Neural progenitor cell (in vitro differentiated cells): ENCODE measurements around the gene SSBP3. TPM values are rescaled to one million over a fixed set of nuclear protein-coding genes. Genes with fewer than 3 reads are reported as not detected.

Experiments used
- DNase-seq: peaks from one replicate; pipeline ENCODE4 v3.0.0-alpha.2; 2016; ENCODE audit warnings: low spot score
- H2AFZ ChIP-seq: fragments of 200-600 bp; sonication (generic); replicated peaks from 2 replicates; pipeline ENCODE4 v1.6.1; 2016; ENCODE audit warnings: antibody characterized with exemption
- H3F3A ChIP-seq: fragments of 200-600 bp; sonication (generic); 2 replicates; pipeline ENCODE4 v1.6.1; 2016; ENCODE audit warnings: antibody characterized with exemption, low read depth
- H3K27ac ChIP-seq: fragments of 200-600 bp; sonication (generic); 2 replicates; pipeline ENCODE4 v1.5.1; 2016; ENCODE audit warnings: mild to moderate bottlenecking
- H3K27me3 ChIP-seq: fragments of 200-600 bp; sonication (generic); 2 replicates; pipeline ENCODE4 v1.6.1; 2016; ENCODE audit warnings: mild to moderate bottlenecking, moderate library complexity
- H3K36me3 ChIP-seq: fragments of 200-600 bp; sonication (generic); 2 replicates; pipeline ENCODE4 v1.5.1; 2016
- H3K4me1 ChIP-seq: fragments of 200-600 bp; sonication (generic); 2 replicates; pipeline ENCODE4 v1.6.1; 2016; ENCODE audit warnings: mixed run types
- H3K4me2 ChIP-seq: fragments of 200-600 bp; sonication (generic); 2 replicates; pipeline ENCODE4 v1.6.1; 2016
- H3K4me3 ChIP-seq: fragments of 200-600 bp; sonication (generic); 2 replicates; pipeline ENCODE4 v1.5.1; 2016
- H3K79me2 ChIP-seq: fragments of 200-600 bp; sonication (generic); 2 replicates; pipeline ENCODE4 v1.6.1; 2016; ENCODE audit warnings: low read depth
- H3K9ac ChIP-seq: fragments of 200-600 bp; sonication (generic); 2 replicates; pipeline ENCODE4 v1.6.1; 2016
- H3K9me3 ChIP-seq: fragments of 200-600 bp; sonication (generic); 2 replicates; pipeline ENCODE4 v1.5.1; 2016; ENCODE audit warnings: low read depth
- H4K20me1 ChIP-seq: fragments of 200-600 bp; sonication (generic); 2 replicates; pipeline ENCODE4 v1.6.1; 2016; ENCODE audit warnings: low read depth
- H3K27ac Mint-ChIP-seq: 3 replicates; pipeline ENCODE4 v1.8.0; 2021; ENCODE audit warnings: mixed read lengths
- H3K27me3 Mint-ChIP-seq: 2 replicates; pipeline ENCODE4 v1.8.0; 2022; ENCODE audit warnings: low read depth, mild to moderate bottlenecking, inconsistent platforms, moderate library complexity, mixed read lengths; ENCODE audit not compliant: insufficient read depth
- H3K36me3 Mint-ChIP-seq: 3 replicates; pipeline ENCODE4 v1.8.0; 2021; ENCODE audit warnings: mixed read lengths
- H3K4me1 Mint-ChIP-seq: 3 replicates; pipeline ENCODE4 v1.8.0; 2021; ENCODE audit warnings: mixed read lengths
- H3K4me3 Mint-ChIP-seq: 3 replicates; pipeline ENCODE4 v1.8.0; 2021; ENCODE audit warnings: mild to moderate bottlenecking, moderate library complexity, mixed read lengths
- H3K9me3 Mint-ChIP-seq: 3 replicates; pipeline ENCODE4 v1.8.0; 2020; ENCODE audit warnings: mixed read lengths
- EZH2 ChIP-seq: fragments of 200-600 bp; sonication (generic); IDR thresholded peaks from 2 replicates; pipeline ENCODE4 v1.6.1; 2017; ENCODE audit warnings: antibody characterized with exemption, mild to moderate bottlenecking, moderate library complexity
- EZH2phosphoT487 ChIP-seq: fragments of 200-600 bp; sonication (generic); IDR thresholded peaks from 2 replicates; pipeline ENCODE4 v1.6.1; 2017; ENCODE audit warnings: antibody characterized with exemption
- total RNA-seq: library from RNA; depleted of rRNA; stranded (reverse); fragments of >200 nt; gene quantifications from 2 replicates; pipeline ENCODE4 v1.2.3, GENCODE V29; 2015; ENCODE audit warnings: low replicate concordance
- TF ChIP-seq, protein P1 (sequence below): fragments of 200-600 bp; sonication (generic); IDR thresholded peaks from 2 replicates; pipeline ENCODE4 v1.5.1; 2017; ENCODE audit warnings: antibody characterized with exemption, mild to moderate bottlenecking

The SSBP3 gene
- total RNA-seq, 1 donor from 2014 or later = 53.0 TPM

DNA sequence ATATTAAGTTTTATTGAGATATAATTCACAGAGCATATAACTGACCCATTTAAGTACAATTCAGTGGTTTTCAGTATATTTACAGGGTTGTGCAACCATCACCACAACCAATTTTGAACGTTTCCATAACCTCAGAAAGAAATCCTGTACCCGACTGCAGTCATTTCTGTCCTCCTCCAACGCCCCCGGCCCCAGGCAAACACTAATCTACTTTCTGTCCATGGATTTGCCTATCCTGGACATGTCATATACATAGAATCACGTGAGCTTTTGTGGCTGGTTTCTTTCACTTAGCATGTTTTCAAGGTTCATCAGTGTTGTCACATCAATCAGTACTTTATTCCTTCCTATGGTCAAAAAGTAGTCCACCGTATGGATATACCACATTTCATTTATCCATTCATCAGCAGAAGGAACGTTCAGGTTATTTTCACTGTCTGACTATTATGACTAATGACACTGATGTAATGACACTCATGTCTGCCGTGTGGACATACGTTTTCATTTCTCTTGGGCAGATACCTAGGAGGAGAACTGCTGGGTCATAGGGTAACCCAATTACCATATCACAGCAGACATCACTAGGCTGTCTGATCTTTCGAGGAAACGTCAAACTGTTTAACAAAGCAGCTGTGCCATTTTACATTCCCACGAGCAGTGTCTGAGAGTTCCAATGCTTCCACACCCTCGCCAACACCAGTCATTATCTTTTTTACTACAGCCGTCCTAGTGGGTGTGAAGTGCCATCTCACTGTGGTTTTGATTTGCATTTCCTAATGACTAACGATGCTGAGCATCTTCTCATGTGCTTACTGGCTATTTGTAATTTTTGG, 175.5 kb downstream of the SSBP3 start:
- H3K4me2 ChIP-seq = no peak overlapping the region
- H3K4me1 Mint-ChIP-seq = peaks cover 38% of the 10 kb centered on the region
- no peaks in the 10 kb centered on the region for H3K27me3 ChIP-seq
- peaks cover 22% of the 10 kb centered on the region for H3K36me3 Mint-ChIP-seq
- peaks cover 7% of the 10 kb centered on the region for H3K4me1 ChIP-seq
- H3K9me3 ChIP-seq = no peaks in the 10 kb centered on the region
- H3K4me3 ChIP-seq = no peak overlapping the region
- no peaks in the 10 kb centered on the region for H3F3A ChIP-seq
- no peak for DNase-seq
- no peak overlapping the region for H2AFZ ChIP-seq
- no peak overlapping the region for H3K4me3 Mint-ChIP-seq
- TF ChIP-seq, protein P1, sequence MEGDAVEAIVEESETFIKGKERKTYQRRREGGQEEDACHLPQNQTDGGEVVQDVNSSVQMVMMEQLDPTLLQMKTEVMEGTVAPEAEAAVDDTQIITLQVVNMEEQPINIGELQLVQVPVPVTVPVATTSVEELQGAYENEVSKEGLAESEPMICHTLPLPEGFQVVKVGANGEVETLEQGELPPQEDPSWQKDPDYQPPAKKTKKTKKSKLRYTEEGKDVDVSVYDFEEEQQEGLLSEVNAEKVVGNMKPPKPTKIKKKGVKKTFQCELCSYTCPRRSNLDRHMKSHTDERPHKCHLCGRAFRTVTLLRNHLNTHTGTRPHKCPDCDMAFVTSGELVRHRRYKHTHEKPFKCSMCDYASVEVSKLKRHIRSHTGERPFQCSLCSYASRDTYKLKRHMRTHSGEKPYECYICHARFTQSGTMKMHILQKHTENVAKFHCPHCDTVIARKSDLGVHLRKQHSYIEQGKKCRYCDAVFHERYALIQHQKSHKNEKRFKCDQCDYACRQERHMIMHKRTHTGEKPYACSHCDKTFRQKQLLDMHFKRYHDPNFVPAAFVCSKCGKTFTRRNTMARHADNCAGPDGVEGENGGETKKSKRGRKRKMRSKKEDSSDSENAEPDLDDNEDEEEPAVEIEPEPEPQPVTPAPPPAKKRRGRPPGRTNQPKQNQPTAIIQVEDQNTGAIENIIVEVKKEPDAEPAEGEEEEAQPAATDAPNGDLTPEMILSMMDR = no peak
- no peak for TF ChIP-seq EZH2phosphoT487
- TF ChIP-seq EZH2 = no peak
- H3K27ac Mint-ChIP-seq = no peak overlapping the region
- H3K9ac ChIP-seq = no peak overlapping the region
- H3K36me3 ChIP-seq = no peaks in the 10 kb centered on the region
- H3K27me3 Mint-ChIP-seq = no peaks in the 10 kb centered on the region
- no peak overlapping the region for H3K27ac ChIP-seq
- no peaks in the 10 kb centered on the region for H3K79me2 ChIP-seq
- peaks cover 21% of the 10 kb centered on the region for H4K20me1 ChIP-seq
- H3K9me3 Mint-ChIP-seq = peaks cover 4% of the 10 kb centered on the region

DNA sequence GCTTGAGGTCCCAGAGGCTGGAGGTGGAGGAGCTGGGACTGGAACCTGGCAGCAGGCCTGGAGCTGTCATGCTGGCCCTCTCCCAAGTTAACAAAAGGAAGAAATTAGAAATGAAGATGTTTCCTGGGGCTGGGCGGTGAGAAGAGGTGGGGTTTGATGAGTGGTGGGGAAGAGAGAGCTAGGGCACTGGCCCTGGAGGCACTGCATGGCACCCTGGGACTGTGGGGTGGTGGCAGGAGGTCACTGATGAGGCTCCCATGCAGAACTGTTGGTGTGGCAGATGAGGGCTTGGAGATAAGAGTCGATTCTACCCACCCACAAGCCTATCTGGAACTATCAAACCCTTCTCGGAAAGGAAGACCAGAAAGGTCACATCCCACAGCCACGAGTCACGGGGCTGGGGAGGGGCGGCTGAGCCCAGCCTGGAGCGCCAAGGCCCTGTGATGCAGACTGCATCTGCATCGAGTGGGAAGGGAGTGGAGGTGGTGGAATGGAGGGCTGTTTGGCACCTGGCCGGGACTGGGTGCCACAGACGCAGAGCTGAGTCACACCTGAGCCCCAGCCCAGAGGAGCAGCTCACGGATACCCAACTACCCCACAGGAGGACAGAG, 176.8 kb downstream of the SSBP3 start:
- peaks cover 23% of the 10 kb centered on the region for H3K36me3 Mint-ChIP-seq
- no peaks in the 10 kb centered on the region for H3K9me3 ChIP-seq
- H3K4me3 Mint-ChIP-seq = no peak overlapping the region
- H3K79me2 ChIP-seq = no peaks in the 10 kb centered on the region
- H3K4me3 ChIP-seq = no peak overlapping the region
- no peaks in the 10 kb centered on the region for H3F3A ChIP-seq
- no peaks in the 10 kb centered on the region for H3K36me3 ChIP-seq
- peaks cover 40% of the 10 kb centered on the region for H3K4me1 Mint-ChIP-seq
- H3K4me2 ChIP-seq = no peak overlapping the region
- H4K20me1 ChIP-seq = peaks cover 20% of the 10 kb centered on the region
- no peak overlapping the region for H2AFZ ChIP-seq
- H3K27me3 ChIP-seq = no peaks in the 10 kb centered on the region
- no peak overlapping the region for H3K27ac ChIP-seq
- DNase-seq = no peak
- no peak overlapping the region for H3K9ac ChIP-seq
- TF ChIP-seq EZH2 (no peak), EZH2phosphoT487 (no peak)
- TF ChIP-seq, protein P1 = no peak
- no peaks in the 10 kb centered on the region for H3K27me3 Mint-ChIP-seq
- H3K27ac Mint-ChIP-seq = peak overlapping the region; percentile 18
- peaks cover 7% of the 10 kb centered on the region for H3K4me1 ChIP-seq
- no peaks in the 10 kb centered on the region for H3K9me3 Mint-ChIP-seq

DNA sequence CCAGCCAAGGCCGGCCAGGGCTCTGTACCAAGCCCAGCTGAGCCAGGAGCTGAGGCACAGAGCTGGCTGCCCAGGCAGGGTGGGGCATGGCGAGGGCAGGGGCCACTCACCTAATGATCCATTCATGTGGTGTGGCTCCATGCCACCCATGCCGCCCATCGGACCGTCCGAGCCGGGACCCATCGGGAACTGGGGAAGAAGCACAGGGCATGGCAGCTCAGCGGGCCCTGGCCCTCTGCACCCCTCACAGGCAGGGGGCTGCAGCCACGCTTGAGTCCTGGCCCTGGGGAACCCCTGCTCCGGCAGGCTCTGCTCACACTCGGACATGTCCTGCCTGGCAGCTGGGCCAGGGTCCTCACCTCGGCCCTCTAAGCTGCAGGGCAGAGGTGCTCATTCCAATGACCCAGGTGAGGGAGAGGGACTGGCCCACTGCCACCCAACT, 177.5 kb downstream of the SSBP3 start:
- no peak for DNase-seq

More for the DNA sequence above, 177.5 kb downstream of the SSBP3 start:
- H3K27ac ChIP-seq = no peak overlapping the region
- Mint-ChIP-seq H3K9me3 (no peaks in the 10 kb centered on the region), H3K27me3 (peaks cover 3% of the 10 kb centered on the region), H3K4me3 (no peak overlapping the region), H3K36me3 (peaks cover 28% of the 10 kb centered on the region), H3K27ac (no peak overlapping the region), H3K4me1 (peaks cover 45% of the 10 kb centered on the region)
- no peak overlapping the region for H3K9ac ChIP-seq
- H3K36me3 ChIP-seq = no peaks in the 10 kb centered on the region
- no peak overlapping the region for H3K4me2 ChIP-seq
- no peaks in the 10 kb centered on the region for H3K79me2 ChIP-seq
- TF ChIP-seq, protein P1 = no peak
- TF ChIP-seq EZH2phosphoT487 = no peak
- TF ChIP-seq EZH2 = no peak
- no peaks in the 10 kb centered on the region for H3K27me3 ChIP-seq
- H2AFZ ChIP-seq = no peak overlapping the region
- H3F3A ChIP-seq = no peaks in the 10 kb centered on the region
- H3K4me3 ChIP-seq = no peak overlapping the region
- no peaks in the 10 kb centered on the region for H3K9me3 ChIP-seq
- peaks cover 26% of the 10 kb centered on the region for H4K20me1 ChIP-seq
- peaks cover 7% of the 10 kb centered on the region for H3K4me1 ChIP-seq
